HepG2 (cell line): ENCODE measurements around the gene TFEB. TPM values are rescaled to one million over a fixed set of nuclear protein-coding genes. Genes with fewer than 3 reads are reported as not detected.

Experiments
- BRD4 ChIP-seq: sonication (generic); formaldehyde crosslinking; IDR thresholded peaks from 2 replicates; pipeline ENCODE4 v1.4.0; 2020; ENCODE audit warnings: missing genetic modification reagents
- FOXO1 ChIP-seq: sonication (generic); formaldehyde crosslinking; IDR thresholded peaks from 2 replicates; pipeline ENCODE4 v1.4.0; 2020; ENCODE audit warnings: missing genetic modification reagents
- HIC2 ChIP-seq: sonication (generic); formaldehyde crosslinking; IDR thresholded peaks from 2 replicates; pipeline ENCODE4 v1.9.0; 2022; ENCODE audit warnings: low read depth, missing genetic modification reagents
- IKZF4 ChIP-seq: sonication (generic); formaldehyde crosslinking; IDR thresholded peaks from 2 replicates; pipeline ENCODE4 v1.5.1; 2020; ENCODE audit warnings: borderline replicate concordance, mild to moderate bottlenecking, low read depth, missing genetic modification reagents; ENCODE audit errors: not compliant biosample characterization
- KDM2A ChIP-seq: sonication (generic); formaldehyde crosslinking; IDR thresholded peaks from 2 replicates; pipeline ENCODE4 v1.4.0; 2020; ENCODE audit warnings: low read depth, missing genetic modification reagents, borderline replicate concordance
- NFAT5 ChIP-seq: sonication (generic); formaldehyde crosslinking; IDR thresholded peaks from 2 replicates; pipeline ENCODE4 v1.4.0; 2020; ENCODE audit warnings: missing genetic modification reagents
- POGK ChIP-seq: sonication (generic); formaldehyde crosslinking; conservative IDR thresholded peaks from 2 replicates; pipeline ENCODE4 v1.8.0; 2022; ENCODE audit warnings: mild to moderate bottlenecking, moderate library complexity, missing genetic modification reagents
- POLR2G ChIP-seq: fragments of 200-400 bp; formaldehyde crosslinking; IDR thresholded peaks from 2 replicates; pipeline ENCODE4 v1.6.1; 2018; ENCODE audit warnings: mild to moderate bottlenecking, low read depth, low read length, moderate library complexity
- REPIN1 ChIP-seq: sonication (generic); formaldehyde crosslinking; IDR thresholded peaks from 2 replicates; pipeline ENCODE4 v1.8.0; 2022; ENCODE audit warnings: missing genetic modification reagents, low read depth, mild to moderate bottlenecking, borderline replicate concordance
- ZFP36L1 ChIP-seq: sonication (generic); formaldehyde crosslinking; IDR thresholded peaks from 2 replicates; pipeline ENCODE4 v1.8.0; 2022; ENCODE audit warnings: mild to moderate bottlenecking, missing genetic modification reagents, moderate library complexity
- ZFP62 ChIP-seq: sonication (generic); formaldehyde crosslinking; IDR thresholded peaks from 2 replicates; pipeline ENCODE4 v1.4.0; 2020; ENCODE audit warnings: missing genetic modification reagents
- ZMAT3 ChIP-seq: sonication (generic); formaldehyde crosslinking; conservative IDR thresholded peaks from 2 replicates; pipeline ENCODE4 v1.7.0; 2021; ENCODE audit warnings: missing genetic modification reagents
- ZMYM3 ChIP-seq: sonication (generic); formaldehyde crosslinking; IDR thresholded peaks from 2 replicates; pipeline ENCODE4 v1.5.1; 2020; ENCODE audit warnings: mild to moderate bottlenecking, missing genetic modification reagents
- ZMYM4 ChIP-seq: sonication (generic); formaldehyde crosslinking; IDR thresholded peaks from 2 replicates; pipeline ENCODE4 v1.8.1; 2023; ENCODE audit warnings: mild to moderate bottlenecking, missing genetic modification reagents
- ZNF331 ChIP-seq: sonication (generic); formaldehyde crosslinking; IDR thresholded peaks from 2 replicates; pipeline ENCODE4 v1.4.0; 2020; ENCODE audit warnings: missing genetic modification reagents
- ZNF33A ChIP-seq: sonication (generic); formaldehyde crosslinking; IDR thresholded peaks from 2 replicates; pipeline ENCODE4 v1.5.1; 2020; ENCODE audit warnings: missing genetic modification reagents, mild to moderate bottlenecking, moderate library complexity, borderline replicate concordance
- ZNF674 ChIP-seq: sonication (generic); formaldehyde crosslinking; IDR thresholded peaks from 2 replicates; pipeline ENCODE4 v1.5.0; 2020; ENCODE audit warnings: low read depth, mild to moderate bottlenecking, missing genetic modification reagents
- ZNF777 ChIP-seq: sonication (generic); formaldehyde crosslinking; IDR thresholded peaks from 2 replicates; pipeline ENCODE4 v1.4.0; 2020; ENCODE audit warnings: missing genetic modification reagents
- ZNF800 ChIP-seq: sonication (generic); formaldehyde crosslinking; IDR thresholded peaks from 2 replicates; pipeline ENCODE4 v1.4.0; 2020; ENCODE audit warnings: missing genetic modification reagents
- polyA plus RNA-seq, 8 experiments: library from polyadenylated mRNA; depleted of rRNA in 3 of 8; stranded (reverse) in 7 of 8; unstranded in 1 of 8; fragments of >200 nt; fragmentation: Illumina TruSeq in 4 of 8; extraction: Trizol in 4 of 8; gene quantifications; 2 replicates each; pipeline versions ENCODE4 v1.2.1 to v1.2.3, GENCODE V29; 2011 to 2016; ENCODE audit warnings: low read depth in 4 of 8, missing spikeins in 1 of 8, mixed read lengths in 1 of 8; ENCODE audit not compliant: insufficient read depth in 1 of 8
- total RNA-seq, 5 experiments: library from RNA; depleted of rRNA; stranded (reverse); fragments of >200 nt; fragmentation: Illumina TruSeq; extraction: Trizol; gene quantifications; 2 replicates each; pipeline ENCODE4 v1.2.3, GENCODE V29; 2016; ENCODE audit warnings: low read depth in 1 of 5

Gene TFEB
- total and polyA plus RNA-seq, 2 of the 13 experiments (the other 11 are each of a cell fraction or from before 2014, with no cell fraction given) = 13.3 to 18.7 TPM

- TF ChIP-seq POGK (no peak), POLR2G (peak; percentile 69), ZFP36L1 (CRISPR knock-in tag) (no peak), ZFP62 (CRISPR knock-in tag) (no peak), ZNF674 (CRISPR knock-in tag) (no peak), FOXO1 (CRISPR knock-in tag) (peak; percentile 48; the same call in 1 of the 2 replicates), REPIN1 (no peak), KDM2A (CRISPR knock-in tag) (0 out of 2 replicates have a peak, but pooled peaks have one; percentile 40), ZNF800 (no peak), ZMYM3 (no peak), IKZF4 (CRISPR knock-in tag) (no peak), ZMYM4 (CRISPR knock-in tag) (0 out of 2 replicates have a peak, but pooled peaks have one; percentile 21), ZMAT3 (CRISPR knock-in tag) (0 out of 2 replicates have a peak, but pooled peaks have one; percentile 31), ZNF777 (CRISPR knock-in tag) (0 out of 2 replicates have a peak, but pooled peaks have one; percentile 31), HIC2 (CRISPR knock-in tag) (peak; percentile 70; the same call in 1 of the 2 replicates), ZNF33A (CRISPR knock-in tag) (no peak), BRD4 (CRISPR knock-in tag) (peak; percentile 70; the same call in 1 of the 2 replicates), NFAT5 (0 out of 2 replicates have a peak, but pooled peaks have one; percentile 35), ZNF331 (peak; percentile 28; the same call in 1 of the 2 replicates)
These were observed 13.1 kb upstream of the TFEB start (continued) for GRCh38 chr6:41748542-41748941.
